Spleen (tissue), 11 donors: Measurements from ENCODE around the gene VAV2. TPM values are rescaled to one million over a fixed set of nuclear protein-coding genes. Genes with fewer than 3 reads are reported as not detected.

ENCODE experiments used
- DNase-seq: peaks from one replicate; pipeline ENCODE4 v3.0.0-alpha.2; 2020
- H3K27ac ChIP-seq, 8 donors: fragments of 200-600 bp; sonication (generic) in 7 of 8; 1 replicate in 4 of 8; 2 replicates in 4 of 8; pipeline versions ENCODE4 v1.5.0 to v1.8.0; 2016 to 2021; ENCODE audit warnings: inconsistent platforms in 4 of 8, mild to moderate bottlenecking in 4 of 8, moderate library complexity in 1 of 8
- H3K27me3 ChIP-seq, 7 donors: fragments of 200-600 bp; sonication (generic) in 6 of 7; replicated peaks in 1 of 7; 1 replicate in 4 of 7; 2 replicates in 3 of 7; pipeline versions ENCODE4 v1.5.0 to v1.8.0; 2016 to 2021; ENCODE audit warnings: inconsistent platforms in 3 of 7, mild to moderate bottlenecking in 1 of 7
- H3K36me3 ChIP-seq, 6 donors: fragments of 200-600 bp; sonication (generic) in 5 of 6; 1 replicate in 4 of 6; 2 replicates in 2 of 6; pipeline versions ENCODE4 v1.5.0 to v1.8.0; 2016 to 2021; ENCODE audit warnings: inconsistent platforms in 2 of 6
- H3K4me1 ChIP-seq, 6 donors: fragments of 200-600 bp; sonication (generic) in 5 of 6; 1 replicate in 3 of 6; 2 replicates in 3 of 6; pipeline versions ENCODE4 v1.5.0 to v1.8.0; 2016 to 2021; ENCODE audit warnings: inconsistent platforms in 3 of 6
- H3K4me3 ChIP-seq, 8 donors: fragments of 200-600 bp; sonication (generic) in 7 of 8; 1 replicate in 4 of 8; 2 replicates in 4 of 8; pipeline versions ENCODE4 v1.5.0 to v1.8.0; 2016 to 2021; ENCODE audit warnings: inconsistent platforms in 4 of 8, mild to moderate bottlenecking in 4 of 8, moderate library complexity in 2 of 8
- H3K9me3 ChIP-seq, 8 donors: fragments of 200-600 bp; sonication (generic) in 7 of 8; 1 replicate in 4 of 8; 2 replicates in 4 of 8; pipeline versions ENCODE4 v1.5.0 to v1.8.0; 2016 to 2021; ENCODE audit warnings: inconsistent platforms in 4 of 8
- POLR2A ChIP-seq, 3 donors: fragments of 450-650 bp; IDR thresholded peaks; one replicate each; pipeline ENCODE4 v1.5.1; 2017; ENCODE audit warnings: antibody characterized with exemption in 3 of 3, mild to moderate bottlenecking in 1 of 3
- POLR2AphosphoS5 ChIP-seq, 3 donors: sonication (generic); formaldehyde crosslinking; IDR thresholded peaks; one replicate each; pipeline ENCODE4 v1.5.1; 2017; ENCODE audit warnings: antibody characterized with exemption in 3 of 3
- WGBS, 5 donors: extraction: QIAGEN DNeasy Blood & Tissue Kit in 3 of 5; methylation state at CpG; one replicate each; pipeline versions ENCODE4 v1.1.5 to v1.1.7; 2013 to 2018; 5-methylcytosine and 5-hydroxymethylcytosine counted together
- intact Hi-C: fragments of 100-400 bp; cut with DNase I; formaldehyde crosslinking; loops from one replicate; pipeline ENCODE4 v1.15.0; 2023; ENCODE audit warnings: low total_unique reads
- polyA plus RNA-seq, 3 donors: library from polyadenylated mRNA; stranded (reverse); fragments of 200-250 nt; gene quantifications; one replicate each; pipeline ENCODE4 v1.2.1, GENCODE V29; 2013
- total RNA-seq, 7 donors: library from RNA; depleted of rRNA in 3 of 7; stranded (reverse); fragments of >200 nt in 3 of 7; fragmentation: NEBNext Ultra II Directional in 4 of 7; extraction: Animal tissue kit (Norgen Biotek cat#: 25700) in 4 of 7; gene quantifications; one replicate each; pipeline versions ENCODE4 v1.1.0 to v1.2.1, GENCODE V29; 2016 to 2021
- TF ChIP-seq, protein P1 (sequence below), 11 experiments: fragments of 200-600 bp in 7 of 11; fragments of 450-650 bp in 4 of 11; sonication (generic) in 4 of 11; IDR thresholded peaks in 8 of 11; conservative IDR thresholded peaks in 3 of 11; 1 replicate in 7 of 11; 2 replicates in 4 of 11; pipeline versions ENCODE4 v1.4.0 to v1.8.0; 2016 to 2021; ENCODE audit warnings: antibody characterized with exemption in 11 of 11, inconsistent platforms in 4 of 11, mild to moderate bottlenecking in 1 of 11
- donor health status: healthy with polysubstance abuse.
- donor health status: DM: no; HTN: no; CAD: no; lungs with moderate emphysema.
- donor health status: DM: no; HTN: no; CAD: no.
- donor health status: Bipolar disorder and iron deficiency.
- donor health status: healthy.
- donor health status: DM: no; HTN: no; CAD: no.
- donor health status: DM: yes; HTN: yes; CAD: no.

Gene VAV2
- total and polyA plus RNA-seq, 10 donors = 14.2 to 39.2 (median 23.3) TPM

DNA sequence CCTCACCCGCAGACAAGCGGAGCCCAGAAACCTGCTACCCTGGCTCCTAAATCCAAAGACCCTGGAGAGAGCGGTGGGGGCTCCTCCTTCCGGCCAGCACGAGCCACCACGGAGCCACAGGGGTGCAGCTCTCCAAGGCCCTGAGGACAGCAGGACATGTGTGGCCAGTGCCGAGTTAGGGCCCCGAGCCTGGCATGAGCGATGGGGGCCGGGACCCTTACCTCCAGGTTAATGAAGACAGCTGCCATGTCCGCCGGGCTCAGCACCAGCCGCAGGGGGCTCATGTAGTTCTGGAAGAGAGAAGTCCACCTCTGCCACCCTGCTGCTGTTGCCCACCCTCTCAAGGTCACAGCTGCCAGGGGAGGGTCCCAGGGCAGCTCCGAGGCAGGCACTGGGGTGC, 185.1 kb downstream of the VAV2 start:
- H3K36me3 ChIP-seq = peaks cover 0 to 95% (median 33%) of the 10 kb centered on the region in 6 donors

DNA sequence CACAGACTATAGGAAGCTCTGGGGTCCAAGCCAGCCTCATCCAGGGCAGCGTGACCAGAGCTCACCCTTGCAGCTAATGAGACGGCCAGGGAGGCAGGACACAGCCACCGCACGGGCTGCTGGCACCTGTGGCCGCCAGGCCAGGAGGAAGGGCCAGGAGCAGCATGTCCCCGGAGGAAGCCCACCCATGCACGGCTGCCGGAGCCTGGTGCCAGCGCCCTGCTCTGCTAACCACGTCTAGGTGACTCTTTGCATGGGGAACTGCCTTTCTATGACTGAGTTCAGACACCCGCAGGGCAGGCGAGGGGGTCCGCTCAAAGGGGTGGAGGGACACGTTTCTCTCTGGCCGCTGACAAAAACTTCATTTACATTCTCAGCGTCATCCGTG, 185.5 kb downstream of the VAV2 start:
- no peaks in the 10 kb centered on the region for H3K27me3 ChIP-seq
- H3K36me3 ChIP-seq = peaks cover 0 to 91% (median 33%) of the 10 kb centered on the region in 6 donors
- no peak for TF ChIP-seq POLR2AphosphoS5 (IDR thresholded peaks at IDR 0.05)
- TF ChIP-seq, protein P1, sequence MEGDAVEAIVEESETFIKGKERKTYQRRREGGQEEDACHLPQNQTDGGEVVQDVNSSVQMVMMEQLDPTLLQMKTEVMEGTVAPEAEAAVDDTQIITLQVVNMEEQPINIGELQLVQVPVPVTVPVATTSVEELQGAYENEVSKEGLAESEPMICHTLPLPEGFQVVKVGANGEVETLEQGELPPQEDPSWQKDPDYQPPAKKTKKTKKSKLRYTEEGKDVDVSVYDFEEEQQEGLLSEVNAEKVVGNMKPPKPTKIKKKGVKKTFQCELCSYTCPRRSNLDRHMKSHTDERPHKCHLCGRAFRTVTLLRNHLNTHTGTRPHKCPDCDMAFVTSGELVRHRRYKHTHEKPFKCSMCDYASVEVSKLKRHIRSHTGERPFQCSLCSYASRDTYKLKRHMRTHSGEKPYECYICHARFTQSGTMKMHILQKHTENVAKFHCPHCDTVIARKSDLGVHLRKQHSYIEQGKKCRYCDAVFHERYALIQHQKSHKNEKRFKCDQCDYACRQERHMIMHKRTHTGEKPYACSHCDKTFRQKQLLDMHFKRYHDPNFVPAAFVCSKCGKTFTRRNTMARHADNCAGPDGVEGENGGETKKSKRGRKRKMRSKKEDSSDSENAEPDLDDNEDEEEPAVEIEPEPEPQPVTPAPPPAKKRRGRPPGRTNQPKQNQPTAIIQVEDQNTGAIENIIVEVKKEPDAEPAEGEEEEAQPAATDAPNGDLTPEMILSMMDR (IDR thresholded peaks at IDR 0.05 in 8 of 11, conservative IDR thresholded peaks at IDR 0.05 in 3 of 11) = no peak
- TF ChIP-seq POLR2A (IDR thresholded peaks at IDR 0.05) = no peak
- H3K27ac ChIP-seq = no peak overlapping the region
- 91 to 93% (median 92%) methylated on average over 5 to 17 of the region's 17 CpGs for whole genome bisulfite sequencing, 5 donors
- no peak for DNase-seq
- peaks cover 0 to 12% (median 2%) of the 10 kb centered on the region in 6 donors for H3K4me1 ChIP-seq
- intact Hi-C loops = no loop called here
- no peak overlapping the region for H3K4me3 ChIP-seq
- H3K9me3 ChIP-seq = no peaks in the 10 kb centered on the region

More for the DNA sequence above, 185.1 kb downstream of the VAV2 start:
- DNase-seq = no peak
- intact Hi-C loops = no loop called here
- 91 to 100% (median 97%) methylated on average over 1 to 14 of the region's 14 CpGs for WGBS, 5 donors
- H3K9me3 ChIP-seq = no peaks in the 10 kb centered on the region
- TF ChIP-seq, protein P1 (IDR thresholded peaks at IDR 0.05 in 8 of 11, conservative IDR thresholded peaks at IDR 0.05 in 3 of 11) = no peak
- TF ChIP-seq POLR2A (IDR thresholded peaks at IDR 0.05) = no peak
- TF ChIP-seq POLR2AphosphoS5 (IDR thresholded peaks at IDR 0.05) = no peak
- H3K4me1 ChIP-seq = peaks cover 0 to 12% (median 2%) of the 10 kb centered on the region in 6 donors
- H3K4me3 ChIP-seq = no peak overlapping the region
- no peaks in the 10 kb centered on the region for H3K27me3 ChIP-seq
- H3K27ac ChIP-seq = no peak overlapping the region

DNA sequence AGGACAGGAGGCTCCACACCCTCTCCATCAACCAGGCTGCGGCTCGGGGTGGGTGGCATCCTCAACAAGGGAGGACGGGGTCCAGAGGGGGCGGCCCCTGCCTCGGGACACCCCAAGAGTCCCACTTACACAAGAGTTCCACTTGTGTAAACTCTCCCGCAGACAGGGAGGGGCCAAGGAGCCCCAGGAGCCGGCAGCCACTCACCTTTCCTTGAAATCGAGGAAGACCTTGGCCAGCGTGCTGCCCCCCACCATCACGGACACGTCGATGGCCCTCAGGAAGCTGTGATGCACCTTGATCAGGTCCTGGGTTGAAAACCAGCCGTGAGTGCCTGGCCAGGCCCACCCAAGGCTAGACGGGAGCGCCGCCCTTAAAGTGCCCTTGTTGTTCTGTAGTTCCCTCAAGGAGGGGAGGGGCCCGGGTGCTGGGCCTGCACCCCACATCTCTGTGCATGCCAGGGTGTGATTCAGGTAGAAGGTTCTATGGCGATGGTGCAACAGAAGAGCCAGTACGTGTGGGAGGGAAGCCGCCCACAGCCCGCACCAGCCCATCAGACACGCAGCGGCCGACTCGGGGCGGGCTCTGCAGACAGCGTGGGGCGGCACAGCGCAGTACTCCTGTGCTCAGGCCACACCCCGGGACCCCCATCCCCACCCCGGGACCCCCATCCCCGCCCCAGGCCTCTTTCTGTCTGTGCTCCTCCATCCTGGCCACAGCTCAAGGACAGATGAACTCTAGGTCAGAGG, 186.1 kb downstream of the VAV2 start:
- DNase-seq = no peak
- H3K27ac ChIP-seq = no peak overlapping the region
- intact Hi-C loops = no loop called here
- 88 to 95% (median 92%) methylated on average over 17 to 32 of the region's 32 CpGs for WGBS, 5 donors
- H3K9me3 ChIP-seq = no peaks in the 10 kb centered on the region
- H3K4me3 ChIP-seq = no peak overlapping the region
- TF ChIP-seq POLR2A (IDR thresholded peaks at IDR 0.05) (no peak), POLR2AphosphoS5 (IDR thresholded peaks at IDR 0.05) (no peak)
- TF ChIP-seq, protein P1 (IDR thresholded peaks at IDR 0.05 in 8 of 11, conservative IDR thresholded peaks at IDR 0.05 in 3 of 11) = no peak
- peaks cover 0 to 91% (median 33%) of the 10 kb centered on the region in 6 donors for H3K36me3 ChIP-seq
- peaks cover 0 to 12% (median 2%) of the 10 kb centered on the region in 6 donors for H3K4me1 ChIP-seq
- no peaks in the 10 kb centered on the region for H3K27me3 ChIP-seq

DNA sequence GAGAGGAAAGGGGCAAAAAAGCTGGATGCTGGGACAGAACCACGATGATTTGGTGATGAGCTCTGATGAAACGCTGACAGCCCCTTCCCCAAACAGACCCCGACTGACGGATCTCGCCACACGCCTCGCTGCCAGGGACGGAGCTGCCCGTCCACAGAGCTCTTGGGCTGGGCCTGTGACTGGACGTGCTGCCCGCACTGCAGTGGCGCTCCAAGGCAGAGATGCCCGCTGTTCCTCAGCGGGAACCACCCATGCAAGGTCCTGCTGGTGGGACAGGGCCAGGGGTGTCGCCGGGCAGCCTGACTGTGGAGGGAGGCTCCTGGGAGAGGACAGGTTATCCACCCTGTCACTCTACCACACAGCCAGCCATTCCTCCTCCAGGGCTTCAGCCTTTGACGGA, 187.9 kb downstream of the VAV2 start:
- no peak for DNase-seq
- Histone ChIP-seq H3K27me3 (no peaks in the 10 kb centered on the region), H3K9me3 (no peaks in the 10 kb centered on the region), H3K27ac (no peak overlapping the region), H3K4me1 (peaks cover 0 to 12% (median 2%) of the 10 kb centered on the region in 6 donors), H3K36me3 (peaks cover 0 to 88% (median 28%) of the 10 kb centered on the region in 6 donors), H3K4me3 (no peak overlapping the region)
- TF ChIP-seq POLR2AphosphoS5 (IDR thresholded peaks at IDR 0.05) (no peak), POLR2A (IDR thresholded peaks at IDR 0.05) (no peak)
- TF ChIP-seq, protein P1 (IDR thresholded peaks at IDR 0.05 in 8 of 11, conservative IDR thresholded peaks at IDR 0.05 in 3 of 11) = no peak
- intact Hi-C loops = no loop called here
- WGBS, 5 donors = 92 to 96% (median 94%) methylated on average over 9 to 17 of the region's 17 CpGs
